ENCODE results near the gene LFNG.

The LFNG gene

DNA sequence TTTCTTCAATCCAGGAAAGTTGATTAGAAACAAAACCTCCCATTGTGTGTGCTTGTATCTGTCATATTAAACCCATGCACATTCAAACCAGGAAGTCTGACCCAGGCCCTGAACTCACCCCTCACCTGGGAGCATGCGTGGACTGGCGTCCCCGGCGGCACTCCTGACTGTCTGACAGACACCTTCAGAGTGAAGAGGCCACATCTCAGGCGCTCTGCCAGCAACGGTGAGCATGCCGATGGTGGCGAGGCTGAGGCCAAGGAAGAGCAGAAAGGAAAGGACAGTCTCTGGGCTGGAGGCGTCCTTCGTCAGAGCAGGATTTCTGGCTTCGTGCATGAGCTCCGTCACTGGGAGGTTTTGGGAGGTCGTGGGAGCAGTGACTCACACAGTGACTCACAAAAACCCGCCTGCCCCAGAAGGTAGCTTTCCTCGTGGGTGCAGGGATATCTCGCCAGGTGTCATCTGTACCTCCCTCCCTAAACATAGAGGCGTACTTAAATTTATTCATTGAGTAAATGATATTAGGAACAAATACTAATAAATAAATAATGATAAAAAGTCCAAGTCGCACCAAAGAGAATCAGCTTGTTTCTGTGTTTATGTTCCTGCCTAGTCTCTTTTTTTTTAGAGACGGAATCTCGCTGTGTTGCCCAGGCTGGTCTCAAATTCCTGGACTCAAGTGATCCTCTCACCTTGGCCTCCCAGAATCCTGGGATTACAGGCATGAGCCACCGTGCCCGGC is 52.7 kb downstream of the LFNG start:
- DNase-seq (ENCODE audit: low read depth), result no peak

DNA sequence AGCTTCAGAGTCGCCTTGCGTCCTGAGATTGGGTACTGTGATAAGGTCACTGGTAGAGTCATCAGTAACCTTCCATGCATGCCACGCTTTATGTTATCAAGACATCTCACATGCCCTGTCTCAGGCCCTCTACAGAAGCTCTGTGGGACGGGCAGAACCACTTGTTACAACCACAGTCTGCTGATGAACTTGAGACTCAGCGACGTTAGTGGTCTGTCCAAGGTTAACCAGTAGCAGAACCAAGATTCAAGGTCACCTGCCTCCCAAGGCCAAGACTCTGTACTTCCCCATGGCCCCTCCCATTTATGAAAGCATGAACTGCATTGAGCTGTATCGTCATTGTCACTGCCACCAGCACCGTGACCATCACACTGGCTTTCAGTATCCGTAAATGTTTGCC is 54.2 kb downstream of the LFNG start:
- no peak for DNase-seq (ENCODE audit: low read depth)

- DNase-seq (ENCODE audit: low read depth), result no peak
Observed at GRCh38 chr7:2575046-2575732, 55.6 kb downstream of the LFNG start.

GRCh38 chr7:2575733-2576340 is 56.3 kb downstream of the LFNG start:
- DNase-seq (ENCODE audit: low read depth), result no peak

DNA sequence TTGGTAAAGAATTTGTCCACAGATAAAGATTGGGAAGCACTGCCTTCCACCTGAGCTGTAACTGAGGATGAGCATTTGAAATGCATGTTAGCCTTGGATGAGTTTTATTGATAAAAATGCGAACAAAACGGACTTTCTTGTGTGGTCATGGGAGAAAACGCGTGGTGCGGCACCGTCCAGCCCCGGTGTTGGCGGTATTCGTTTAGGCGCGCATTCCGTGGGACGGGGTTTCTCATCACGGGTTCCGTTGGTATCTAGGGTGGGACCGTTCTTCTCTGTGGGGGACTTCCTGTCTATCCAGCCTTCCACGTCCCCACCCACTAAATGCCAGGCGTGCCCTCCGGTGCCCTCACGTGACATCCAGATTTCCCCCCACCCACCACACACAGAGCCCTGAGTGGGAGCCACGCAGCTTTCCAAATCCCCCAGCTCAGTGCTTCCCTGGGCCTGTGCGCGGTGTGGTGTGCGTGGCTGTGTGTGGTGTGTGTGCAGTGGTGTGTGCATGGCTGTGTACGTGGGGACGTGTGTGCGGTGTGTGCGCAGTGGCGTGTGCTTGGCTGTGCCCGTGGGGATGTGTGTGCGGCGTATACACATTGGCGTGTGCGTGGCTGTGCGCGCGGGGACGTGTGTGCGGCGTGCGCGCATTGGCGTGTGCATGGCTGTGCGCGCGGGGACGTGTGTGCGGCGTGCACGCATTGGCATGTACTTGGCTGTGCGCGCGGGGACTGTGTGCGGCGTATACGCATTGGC is 57.3 kb downstream of the LFNG start:
- no peak for DNase-seq (ENCODE audit: low read depth)
